Stimulated activated CD4-positive, alpha-beta T cell treated with anti-CD3 and anti-CD28 coated beads, Interleukin-2, amount 100 ng/mL, for 48 hours (primary cell): ENCODE results near the gene SH3GL1.

ENCODE experiments used
- DNase-seq, 2 donors: peaks; one replicate each; pipeline ENCODE4 v3.0.0-alpha.2; 2020

SH3GL1 gene

DNA sequence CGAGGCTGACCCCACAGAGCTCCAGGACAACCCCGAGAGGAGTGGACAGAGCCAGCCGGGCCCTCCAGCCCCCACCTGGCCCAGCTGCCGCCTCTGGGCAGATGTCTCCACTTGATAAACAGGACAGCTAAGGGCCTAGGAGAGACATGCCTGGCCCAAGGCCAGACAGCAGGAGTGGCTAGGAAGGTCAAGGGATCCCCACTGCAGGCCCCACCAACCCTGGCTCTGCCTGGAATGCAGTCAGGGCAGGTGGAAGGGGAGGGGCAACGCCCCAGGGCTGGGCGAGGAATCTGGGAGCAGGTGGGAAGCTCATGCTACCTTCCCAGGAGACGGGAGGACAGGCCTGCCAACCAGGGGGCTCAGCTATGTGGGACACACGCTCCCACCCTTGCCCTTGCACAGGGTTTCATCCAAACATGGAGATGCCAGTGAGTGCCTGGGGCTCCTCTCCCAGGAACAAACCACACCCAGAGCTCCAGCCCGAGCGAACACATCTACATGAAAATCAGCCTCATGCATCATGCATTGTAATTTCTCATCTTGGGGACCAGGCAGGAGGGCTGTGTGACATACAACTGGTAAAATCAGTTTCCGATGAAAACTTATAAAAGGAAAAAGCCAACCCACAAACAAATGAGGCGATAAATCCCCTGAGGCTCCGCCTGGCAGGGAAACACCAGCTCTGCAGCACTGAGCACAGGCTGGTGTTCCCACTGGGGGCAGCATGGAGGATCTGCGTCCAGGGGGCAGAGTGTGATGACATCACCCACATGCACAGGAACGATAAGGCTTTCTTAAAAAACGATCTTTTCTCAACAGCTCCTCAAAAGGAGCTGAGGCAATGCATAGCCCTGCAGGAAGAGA is 25.0 kb downstream of the SH3GL1 start:
- no peak for DNase-seq

DNA sequence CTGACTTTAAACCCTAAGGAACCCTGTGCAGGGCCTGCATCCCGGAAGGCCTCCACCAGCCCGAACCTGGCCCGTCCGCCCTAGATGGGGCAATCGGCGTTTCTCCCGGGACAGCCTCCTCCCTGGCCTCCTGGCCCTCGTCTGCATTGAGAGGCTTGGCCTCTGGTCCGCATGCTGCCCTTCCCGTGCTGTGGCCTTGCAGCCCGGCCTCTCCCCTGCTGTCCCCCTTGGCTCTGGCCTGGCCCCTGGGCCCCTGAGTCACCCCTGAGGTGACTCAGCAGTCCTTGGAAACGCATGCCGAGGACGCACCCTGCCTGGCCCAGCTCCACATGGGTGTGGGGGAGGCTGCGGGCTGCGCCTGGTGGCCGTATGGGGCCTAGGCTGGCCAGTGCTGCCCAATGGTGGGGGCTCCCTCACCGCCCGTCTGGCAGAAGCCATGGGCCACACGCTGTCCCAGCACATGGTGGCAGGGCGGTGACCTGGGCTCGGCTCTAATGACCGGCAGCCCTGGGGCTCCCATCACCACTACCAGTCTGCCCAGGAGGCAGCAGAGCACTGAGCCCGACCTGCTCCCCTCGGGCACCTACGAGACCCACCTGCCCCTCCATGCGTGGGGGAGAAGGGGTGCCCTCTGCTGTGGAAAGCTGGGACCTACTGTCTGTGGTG is 25.7 kb downstream of the SH3GL1 start:
- DNase-seq: no peak

GRCh38 chr19:4373601-4374497 is 26.5 kb downstream of the SH3GL1 start:
- DNase-seq: no peak

GRCh38 chr19:4373013-4373367 is 27.4 kb downstream of the SH3GL1 start:
- no peak for DNase-seq

- no peak for DNase-seq
Observed at GRCh38 chr19:4372165-4373012, 28.0 kb downstream of the SH3GL1 start.

DNA sequence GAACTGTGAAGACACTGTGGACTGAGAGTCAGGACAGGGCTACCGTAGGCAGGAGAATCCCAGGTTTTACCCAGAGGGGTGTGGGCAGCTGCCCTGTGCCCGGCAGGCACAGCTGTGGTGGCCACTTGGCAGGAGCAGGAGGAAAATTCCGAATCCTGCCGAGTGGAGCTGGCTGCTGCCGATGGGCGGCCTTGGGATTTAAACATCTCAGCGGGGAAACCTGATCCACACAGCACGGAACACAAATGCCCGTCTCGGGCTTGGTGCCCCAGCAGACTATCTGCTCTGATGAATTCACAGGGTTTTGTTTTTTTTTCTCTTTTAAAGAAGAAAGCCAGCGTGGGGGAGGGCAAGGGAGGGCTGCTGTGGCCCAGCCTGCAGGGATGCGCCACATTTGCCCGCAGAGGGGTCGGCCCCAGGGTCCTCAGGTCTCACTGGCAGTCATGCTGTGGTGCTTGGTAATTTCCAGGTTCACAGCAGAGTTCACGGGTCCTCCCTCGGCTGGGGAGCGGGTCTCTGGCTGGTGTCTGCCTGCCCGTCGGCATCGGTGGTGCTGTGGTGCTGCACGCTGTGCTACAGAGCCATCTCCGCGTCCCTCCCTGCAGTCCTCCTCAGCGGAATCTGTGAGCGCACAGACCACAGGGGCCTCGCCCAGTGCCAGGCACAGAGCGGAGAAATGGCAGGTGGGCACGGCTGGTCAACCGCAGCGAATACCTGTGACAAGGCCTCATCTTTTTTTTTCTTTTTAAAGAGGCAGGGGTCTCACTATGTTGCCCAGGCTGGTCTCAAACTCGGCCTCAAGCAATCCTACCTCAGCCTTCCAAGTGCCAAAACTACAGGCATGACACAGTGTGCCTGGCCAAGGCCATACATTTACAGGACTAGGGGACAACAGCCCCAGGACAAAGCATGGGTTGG is 28.8 kb downstream of the SH3GL1 start:
- DNase-seq: no peak

GRCh38 chr19:4370418-4371041 is 29.8 kb downstream of the SH3GL1 start:
- DNase-seq: no peak

- DNase-seq: peak; percentile 73 to 76
Observed at GRCh38 chr19:4369888-4370260, 30.5 kb downstream of the SH3GL1 start.

- DNase-seq: peak; percentile 51 to 58
Observed at GRCh38 chr19:4369109-4369887, 31.0 kb downstream of the SH3GL1 start.

DNA sequence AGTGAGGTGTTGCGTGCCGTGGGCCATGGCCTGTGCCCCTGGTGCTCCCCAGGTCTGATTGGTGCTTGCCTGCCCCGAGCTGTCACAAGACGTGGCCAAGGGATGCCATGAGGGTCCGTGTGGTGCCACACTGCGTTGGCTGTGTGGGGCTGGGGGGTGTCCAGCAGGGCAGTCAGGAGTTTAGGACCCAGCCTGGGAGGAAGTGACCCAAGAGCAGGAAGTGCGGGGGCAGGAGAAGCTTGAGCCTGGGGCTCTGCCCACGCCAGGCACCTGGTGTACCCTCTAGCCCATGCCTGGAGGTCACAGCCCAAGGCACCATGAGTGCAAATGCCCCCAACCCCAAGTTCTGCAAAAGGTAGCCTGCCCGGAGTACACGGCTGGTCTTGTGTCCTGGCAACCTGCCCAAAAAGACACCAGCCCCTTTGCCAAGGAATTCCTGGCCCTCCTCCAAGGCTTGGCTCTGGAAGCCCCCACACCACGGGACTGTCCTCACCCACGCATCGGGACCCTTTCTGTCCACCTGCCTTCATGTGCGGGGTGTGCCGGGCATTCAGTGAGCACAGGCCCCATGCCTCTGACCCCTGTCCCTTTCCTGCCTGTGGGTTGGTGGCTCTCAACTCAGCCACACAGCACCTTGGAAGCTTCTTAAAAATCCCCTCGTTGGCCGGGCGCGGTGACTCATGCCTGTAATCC is 32.1 kb downstream of the SH3GL1 start:
- DNase-seq: no peak

GRCh38 chr19:4367781-4368127 is 32.6 kb downstream of the SH3GL1 start:
- no peak for DNase-seq

DNA sequence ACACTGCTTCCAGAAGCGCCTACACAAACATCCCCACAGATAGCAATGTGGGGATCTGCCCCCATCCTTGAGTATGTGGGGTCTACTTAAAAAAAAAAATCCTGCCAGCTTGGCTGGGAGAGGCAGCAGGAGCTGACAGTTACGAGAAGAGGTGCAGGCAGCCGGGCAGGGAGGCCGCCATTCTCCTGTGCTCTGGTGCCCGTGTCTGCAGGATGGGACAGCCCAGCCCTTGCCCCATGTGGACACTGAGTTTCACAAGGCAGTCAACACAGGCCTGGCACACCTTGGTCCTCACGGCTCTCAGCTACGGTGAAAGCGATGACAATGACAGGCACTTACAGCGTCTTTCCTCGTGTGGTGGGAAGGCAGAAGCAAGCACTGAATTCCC is 33.0 kb downstream of the SH3GL1 start:
- no peak for DNase-seq

GRCh38 chr19:4366666-4367335 is 33.5 kb downstream of the SH3GL1 start:
- DNase-seq: no peak

DNA sequence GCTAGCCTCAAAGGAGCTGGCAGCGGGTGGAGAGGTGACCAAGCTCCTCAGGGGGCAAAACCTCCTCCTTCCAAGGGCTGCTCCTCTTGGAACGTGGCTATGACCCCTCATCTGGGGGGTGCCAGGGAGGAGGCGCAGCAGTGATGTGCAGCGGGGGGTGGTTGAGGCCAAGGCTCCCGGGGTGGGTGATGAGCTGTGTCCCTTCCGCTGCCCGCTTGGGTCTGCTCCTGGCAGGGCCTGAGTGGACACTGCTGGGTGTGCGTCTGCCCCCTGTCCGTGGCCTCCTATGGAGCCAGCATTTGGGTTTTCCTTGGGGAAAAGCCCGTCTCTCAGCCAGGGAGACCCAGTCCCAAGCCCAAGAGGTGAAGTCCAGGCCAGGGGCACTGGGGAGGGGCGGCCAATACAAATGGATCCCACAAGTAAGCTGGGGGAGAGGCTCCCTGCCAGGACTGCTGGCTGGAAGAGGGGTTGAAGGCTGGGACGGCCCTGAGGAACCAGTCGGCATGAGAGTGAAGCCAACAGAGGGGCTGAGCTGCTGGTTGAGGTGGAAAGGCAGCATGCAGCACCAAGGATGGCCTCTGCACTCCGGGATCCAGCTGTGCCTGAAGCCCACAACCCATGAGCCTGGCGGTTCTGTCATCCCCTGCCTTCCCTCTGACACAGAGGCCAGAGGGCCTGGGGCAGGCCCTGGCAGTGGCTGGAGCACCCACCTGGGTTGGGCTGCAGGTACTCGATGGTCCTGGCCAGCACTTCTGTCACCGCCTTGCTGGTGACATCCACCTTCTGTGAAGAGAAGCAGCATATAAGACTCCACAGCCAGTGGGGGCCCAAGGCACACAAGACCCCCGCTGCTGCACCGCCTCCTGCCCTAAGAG is 34.3 kb downstream of the SH3GL1 start:
- DNase-seq: no peak

DNA sequence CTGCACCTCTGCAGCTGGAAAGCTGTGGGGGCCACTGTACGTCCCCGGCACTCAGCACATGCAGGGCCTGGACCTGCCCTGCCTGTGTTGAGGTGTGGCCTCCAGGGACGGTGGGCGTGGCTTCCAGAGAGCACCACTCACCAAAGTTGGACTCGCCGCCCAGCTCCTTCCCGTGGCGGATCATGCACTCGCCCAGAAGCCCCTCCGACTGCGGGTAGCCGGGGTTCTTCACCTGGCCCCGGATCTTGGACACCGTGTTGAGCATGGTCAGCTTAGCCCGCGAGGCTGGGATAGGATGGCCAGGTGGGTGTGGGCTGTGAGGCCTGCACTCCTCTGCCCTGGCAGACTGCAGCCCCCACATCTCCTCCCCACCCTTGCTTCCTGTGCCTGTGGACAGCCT is 35.0 kb downstream of the SH3GL1 start:
- no peak for DNase-seq

- no peak for DNase-seq
Observed at GRCh38 chr19:4363571-4364304, 36.6 kb downstream of the SH3GL1 start.
